Endothelial cell of umbilical vein (primary cell): ENCODE measurements around the gene SMC5.

Experiments used
- CTCF ChIP-seq, 2 donors: IDR thresholded peaks; 1 replicate in 1 of 2; 2 replicates in 1 of 2; pipeline ENCODE4 v1.5.1; 2011; ENCODE audit warnings: low read length in 2 of 2, mild to moderate bottlenecking in 2 of 2, moderate library complexity in 2 of 2, control low read depth in 1 of 2, inconsistent platforms in 1 of 2, low read depth in 1 of 2; ENCODE audit not compliant: insufficient read depth in 1 of 2; ENCODE audit errors: extremely low read depth in 1 of 2
- EZH2 ChIP-seq: IDR thresholded peaks from 2 replicates; pipeline ENCODE4 v1.6.1; 2012; ENCODE audit warnings: borderline replicate concordance, low read depth, mild to moderate bottlenecking, moderate library complexity, low read length, inconsistent platforms; ENCODE audit not compliant: severe bottlenecking
- JUN ChIP-seq: IDR thresholded peaks from 2 replicates; pipeline ENCODE4 v1.6.1; 2011; ENCODE audit warnings: borderline replicate concordance, low read depth; ENCODE audit not compliant: insufficient read length, insufficient read depth
- MAX ChIP-seq: IDR thresholded peaks from 2 replicates; pipeline ENCODE4 v1.6.1; 2011; ENCODE audit not compliant: insufficient read depth, insufficient read length
- POLR2A ChIP-seq: IDR thresholded peaks from 2 replicates; pipeline ENCODE4 v1.6.1; 2012; ENCODE audit warnings: low read depth, mild to moderate bottlenecking, control low read depth, low read length
- POLR2AphosphoS5 ChIP-seq: IDR thresholded peaks from 2 replicates; pipeline ENCODE4 v1.6.1; 2012; ENCODE audit warnings: low read depth, mild to moderate bottlenecking, control low read depth, low read length, moderate library complexity; ENCODE audit not compliant: insufficient read depth

GRCh38 chr9:70258692-70259511 lies at the start of gene SMC5:
- no peak for TF ChIP-seq CTCF (IDR thresholded peaks at IDR 0.05; ENCODE audit: extremely low read depth in 1 of 2, insufficient read depth in 1 of 2, low read depth in 1 of 2, low read length in 2 of 2)
- no peak for TF ChIP-seq EZH2
- peak; percentile 95 for TF ChIP-seq POLR2A
- peak; percentile 96 for TF ChIP-seq POLR2AphosphoS5
- no peak for TF ChIP-seq JUN
- peak; percentile 6 for TF ChIP-seq MAX
